Esophagus muscularis mucosa (tissue), 4 donors: Measurements from ENCODE around the gene BRD1. TPM values are rescaled to one million over a fixed set of nuclear protein-coding genes. Genes with fewer than 3 reads are reported as not detected.
A peak's percentile ranks its signal among the peaks of the same experiment; 100 is the strongest.

Experiments used
- DNase-seq: peaks from one replicate; pipeline ENCODE4 v3.0.0-alpha.2; 2017; ENCODE audit errors: extremely low spot score
- H3K27ac ChIP-seq, 4 donors: fragments of 200-600 bp; sonication (generic); replicated peaks in 1 of 4; 1 replicate in 3 of 4; 2 replicates in 1 of 4; pipeline ENCODE4 v1.5.1; 2016 to 2019; ENCODE audit warnings: mild to moderate bottlenecking in 1 of 4
- H3K27me3 ChIP-seq, 4 donors: fragments of 200-600 bp; sonication (generic); one replicate each; pipeline versions ENCODE4 v1.5.1 to v1.6.0; 2016 to 2019
- H3K36me3 ChIP-seq, 4 donors: fragments of 200-600 bp; sonication (generic); one replicate each; pipeline ENCODE4 v1.5.1; 2016 to 2019
- H3K4me1 ChIP-seq, 4 donors: fragments of 200-600 bp; sonication (generic); one replicate each; pipeline ENCODE4 v1.5.1; 2016 to 2019
- H3K4me3 ChIP-seq, 4 donors: fragments of 200-600 bp; sonication (generic); 1 replicate in 2 of 4; 2 replicates in 2 of 4; pipeline ENCODE4 v1.5.1; 2016 to 2019; ENCODE audit warnings: mild to moderate bottlenecking in 4 of 4, moderate library complexity in 1 of 4
- H3K9me3 ChIP-seq, 4 donors: fragments of 200-600 bp; sonication (generic); 1 replicate in 3 of 4; 2 replicates in 1 of 4; pipeline ENCODE4 v1.5.1; 2016 to 2019
- EP300 ChIP-seq: sonication (generic); formaldehyde crosslinking; IDR thresholded peaks from one replicate; pipeline ENCODE4 v1.6.1; 2017; ENCODE audit warnings: antibody characterized with exemption
- POLR2A ChIP-seq: fragments of 450-650 bp; IDR thresholded peaks from one replicate; pipeline ENCODE4 v1.6.1; 2017; ENCODE audit warnings: antibody characterized with exemption, moderate library complexity, mild to moderate bottlenecking, low read depth
- POLR2AphosphoS5 ChIP-seq, 2 donors: sonication (generic); formaldehyde crosslinking; IDR thresholded peaks; one replicate each; pipeline ENCODE4 v1.6.1; 2017; ENCODE audit warnings: antibody characterized with exemption in 2 of 2
- WGBS: methylation state at CpG from one replicate; pipeline ENCODE4 v1.1.5; 2018; 5-methylcytosine and 5-hydroxymethylcytosine counted together
- intact Hi-C: fragments of 100-400 bp; cut with DNase I; formaldehyde crosslinking; loops from one replicate; pipeline ENCODE4 v1.15.1; 2023
- total RNA-seq, 4 donors: library from RNA; depleted of rRNA; stranded (reverse); fragments of >200 nt; gene quantifications; one replicate each; pipeline versions ENCODE4 v1.1.0 to v1.2.1, GENCODE V29; 2016
- TF ChIP-seq, protein P1 (sequence below), 3 experiments: fragments of 200-600 bp in 2 of 3; fragments of 450-650 bp in 1 of 3; sonication (generic) in 2 of 3; IDR thresholded peaks; one replicate each; pipeline ENCODE4 v1.5.1; 2017 to 2019; ENCODE audit warnings: antibody characterized with exemption in 3 of 3, mild to moderate bottlenecking in 2 of 3, moderate library complexity in 1 of 3

The BRD1 gene
- total RNA-seq, 4 donors from 2014 or later, result 36.5 to 54.1 (median 51.4) TPM

DNA sequence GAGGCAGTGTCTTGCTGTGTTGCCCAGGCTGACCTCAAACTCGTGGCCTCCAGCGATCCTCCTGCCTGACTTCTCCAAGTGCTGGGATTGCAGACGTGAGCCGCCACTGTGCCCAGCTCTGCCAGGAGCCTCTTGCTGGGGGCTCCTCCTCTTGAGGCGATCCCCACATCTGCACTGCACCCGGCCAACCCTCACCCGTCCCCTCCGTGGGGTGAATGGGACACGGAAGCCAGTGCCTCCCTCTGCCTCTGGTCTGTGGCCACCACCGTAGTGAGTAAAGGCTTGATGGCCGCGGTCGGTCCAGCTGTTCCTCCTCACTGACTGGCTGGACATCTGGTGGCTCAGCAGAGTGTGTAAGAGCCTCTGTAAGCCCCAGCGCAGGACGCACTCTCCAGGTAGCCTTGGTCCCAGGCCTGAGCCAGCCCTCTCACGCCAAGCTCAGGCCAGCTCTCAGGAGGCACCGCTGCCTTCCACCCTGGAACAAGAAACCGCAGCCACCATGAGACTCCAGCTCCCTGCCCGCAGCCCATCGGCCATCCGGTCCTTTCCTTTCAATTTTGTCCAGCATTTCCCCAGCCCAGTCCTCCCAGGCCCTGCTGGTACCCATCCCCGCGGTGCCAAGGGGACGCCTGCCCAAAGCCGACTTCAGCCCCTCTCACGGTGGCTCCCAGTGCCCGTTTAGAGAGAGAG lies 100.3 kb downstream of the BRD1 start:
- 81% methylated on average over 27 of the region's 27 CpGs for WGBS
- H3K4me3 ChIP-seq, result no peak overlapping the region
- H3K4me1 ChIP-seq, result peaks cover 4 to 15% (median 7%) of the 10 kb centered on the region in 4 donors
- no peak overlapping the region for H3K27ac ChIP-seq
- H3K36me3 ChIP-seq, result no peaks in the 10 kb centered on the region
- TF ChIP-seq POLR2AphosphoS5 (IDR thresholded peaks at IDR 0.05) (no peak), POLR2A (no peak), EP300 (no peak)
- TF ChIP-seq, protein P1, sequence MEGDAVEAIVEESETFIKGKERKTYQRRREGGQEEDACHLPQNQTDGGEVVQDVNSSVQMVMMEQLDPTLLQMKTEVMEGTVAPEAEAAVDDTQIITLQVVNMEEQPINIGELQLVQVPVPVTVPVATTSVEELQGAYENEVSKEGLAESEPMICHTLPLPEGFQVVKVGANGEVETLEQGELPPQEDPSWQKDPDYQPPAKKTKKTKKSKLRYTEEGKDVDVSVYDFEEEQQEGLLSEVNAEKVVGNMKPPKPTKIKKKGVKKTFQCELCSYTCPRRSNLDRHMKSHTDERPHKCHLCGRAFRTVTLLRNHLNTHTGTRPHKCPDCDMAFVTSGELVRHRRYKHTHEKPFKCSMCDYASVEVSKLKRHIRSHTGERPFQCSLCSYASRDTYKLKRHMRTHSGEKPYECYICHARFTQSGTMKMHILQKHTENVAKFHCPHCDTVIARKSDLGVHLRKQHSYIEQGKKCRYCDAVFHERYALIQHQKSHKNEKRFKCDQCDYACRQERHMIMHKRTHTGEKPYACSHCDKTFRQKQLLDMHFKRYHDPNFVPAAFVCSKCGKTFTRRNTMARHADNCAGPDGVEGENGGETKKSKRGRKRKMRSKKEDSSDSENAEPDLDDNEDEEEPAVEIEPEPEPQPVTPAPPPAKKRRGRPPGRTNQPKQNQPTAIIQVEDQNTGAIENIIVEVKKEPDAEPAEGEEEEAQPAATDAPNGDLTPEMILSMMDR (IDR thresholded peaks at IDR 0.05), result no peak
- DNase-seq, result peak; percentile 78
- intact Hi-C loops, result no loop called here
- H3K27me3 ChIP-seq, result peaks cover 4 to 87% (median 16%) of the 10 kb centered on the region in 4 donors
- H3K9me3 ChIP-seq, result peaks cover 0 to 6% (median 5%) of the 10 kb centered on the region in 4 donors

DNA sequence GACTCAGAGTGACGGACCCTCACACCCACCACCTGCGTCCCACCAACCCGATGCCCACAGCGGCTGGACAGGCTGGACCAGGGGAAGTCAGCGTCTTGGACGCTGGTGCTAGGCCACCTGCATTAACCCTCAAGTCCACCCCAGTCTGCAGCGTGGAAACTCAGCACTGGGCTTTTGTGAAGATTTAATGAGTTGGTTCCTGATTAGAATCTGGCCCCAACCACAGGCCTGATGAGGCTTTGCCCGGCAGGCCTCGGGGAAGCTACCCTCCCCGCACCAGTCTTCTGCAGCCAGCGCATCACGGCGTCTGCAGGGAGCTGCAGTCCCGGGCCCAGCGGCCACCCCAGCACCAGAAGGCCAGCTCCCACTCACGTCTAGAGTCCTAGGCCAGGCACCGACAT lies 101.0 kb downstream of the BRD1 start:
- intact Hi-C loops, result no loop called here

DNA sequence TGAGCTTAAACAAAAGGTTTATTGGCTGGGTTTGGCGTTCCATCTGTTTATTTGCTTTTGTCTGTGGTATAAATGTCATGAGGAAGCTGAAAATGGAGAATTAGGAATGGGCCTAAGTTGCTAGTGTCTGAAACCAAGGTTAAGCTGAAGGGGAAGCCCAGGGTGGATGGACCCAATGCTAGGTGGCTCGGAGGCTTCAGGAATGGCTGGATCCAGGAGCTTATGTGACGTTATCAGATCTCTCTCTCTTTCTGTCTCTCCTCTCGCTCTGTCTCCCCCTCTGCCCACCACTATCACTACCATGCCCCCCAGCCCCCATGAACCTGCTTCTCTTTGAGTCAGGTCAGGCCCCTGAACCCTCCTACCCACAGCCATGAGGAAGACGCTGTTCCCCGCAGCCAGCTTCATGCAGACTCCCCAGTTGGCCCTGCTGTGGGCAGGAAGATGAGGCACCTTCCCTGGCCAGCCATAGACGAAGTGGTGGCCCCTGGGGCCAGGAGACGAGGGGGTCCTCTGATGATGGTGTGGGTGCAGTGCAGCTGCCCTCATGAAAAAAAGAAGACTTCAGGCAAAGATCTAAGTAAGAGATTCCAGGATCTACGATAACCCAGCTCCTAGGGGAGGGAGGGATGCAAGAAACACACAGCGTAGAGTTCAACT lies 101.5 kb downstream of the BRD1 start:
- H3K4me1 ChIP-seq, result peaks cover 4 to 15% (median 7%) of the 10 kb centered on the region in 4 donors
- intact Hi-C loops, result no loop called here
- no peaks in the 10 kb centered on the region for H3K36me3 ChIP-seq
- 82% methylated on average over 9 of the region's 10 CpGs for WGBS
- H3K4me3 ChIP-seq, result no peak overlapping the region
- H3K9me3 ChIP-seq, result no peaks in the 10 kb centered on the region
- H3K27me3 ChIP-seq, result peaks cover 4 to 83% (median 16%) of the 10 kb centered on the region in 4 donors
- no peak for TF ChIP-seq POLR2AphosphoS5 (IDR thresholded peaks at IDR 0.05)
- TF ChIP-seq, protein P1 (IDR thresholded peaks at IDR 0.05), result no peak
- no peak for TF ChIP-seq POLR2A
- TF ChIP-seq EP300, result no peak
- DNase-seq, result peak; percentile 60
- H3K27ac ChIP-seq, result no peak overlapping the region

More for the DNA sequence above, 101.0 kb downstream of the BRD1 start:
- no peak overlapping the region for H3K27ac ChIP-seq
- peaks cover 0 to under 1% (median under 1%) of the 10 kb centered on the region in 4 donors for H3K9me3 ChIP-seq
- TF ChIP-seq POLR2A (no peak), EP300 (no peak), POLR2AphosphoS5 (IDR thresholded peaks at IDR 0.05) (no peak)
- TF ChIP-seq, protein P1 (IDR thresholded peaks at IDR 0.05), result no peak
- 80% methylated on average over 14 of the region's 17 CpGs for WGBS
- peaks cover 4 to 15% (median 7%) of the 10 kb centered on the region in 4 donors for H3K4me1 ChIP-seq
- H3K36me3 ChIP-seq, result no peaks in the 10 kb centered on the region
- H3K27me3 ChIP-seq, result peaks cover 4 to 85% (median 16%) of the 10 kb centered on the region in 4 donors
- DNase-seq, result peak; percentile 55
- H3K4me3 ChIP-seq, result no peak overlapping the region

DNA sequence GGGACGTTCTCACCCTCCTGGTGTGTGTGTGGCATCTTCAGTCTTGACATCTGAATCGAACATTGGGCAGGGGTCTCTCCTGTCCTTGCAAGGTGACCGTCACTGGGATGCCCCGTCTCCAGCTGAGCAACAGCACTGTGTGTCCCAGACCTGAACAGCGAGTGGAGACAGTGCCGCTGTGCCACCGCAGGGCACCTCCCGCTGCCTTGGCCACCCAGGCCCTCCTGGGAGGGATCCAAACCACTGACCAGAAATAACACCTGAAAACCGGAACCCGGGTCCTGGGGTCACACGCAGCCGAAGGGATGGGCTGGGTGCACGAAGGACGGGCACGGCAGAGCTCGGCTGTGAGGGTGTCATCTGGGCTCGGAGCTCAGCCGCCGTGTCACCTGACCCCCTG lies 102.2 kb downstream of the BRD1 start:
- H3K27ac ChIP-seq, result no peak overlapping the region
- no peaks in the 10 kb centered on the region for H3K36me3 ChIP-seq
- peak; percentile 87 for DNase-seq
- peaks cover 4 to 15% (median 7%) of the 10 kb centered on the region in 4 donors for H3K4me1 ChIP-seq
- WGBS, result 91% methylated on average over 6 of the region's 19 CpGs
- peaks cover 4 to 80% (median 16%) of the 10 kb centered on the region in 4 donors for H3K27me3 ChIP-seq
- intact Hi-C loops, result no loop called here
- no peak overlapping the region for H3K4me3 ChIP-seq
- TF ChIP-seq POLR2A (no peak), POLR2AphosphoS5 (IDR thresholded peaks at IDR 0.05) (no peak), EP300 (no peak)
- TF ChIP-seq, protein P1 (IDR thresholded peaks at IDR 0.05), result no peak
- no peaks in the 10 kb centered on the region for H3K9me3 ChIP-seq
